Gastrocnemius medialis (tissue), 4 donors: Measurements from ENCODE around the gene SLC2A3.

Source experiments
- CTCF ChIP-seq, 5 experiments: fragments of 450-650 bp in 3 of 5; fragments of 200-600 bp in 2 of 5; sonication (generic) in 2 of 5; IDR thresholded peaks in 4 of 5; conservative IDR thresholded peaks in 1 of 5; 1 replicate in 4 of 5; 2 replicates in 1 of 5; pipeline ENCODE4 v1.5.1; 2016 to 2019; ENCODE audit warnings: antibody characterized with exemption in 5 of 5, mild to moderate bottlenecking in 3 of 5, moderate library complexity in 3 of 5
- POLR2A ChIP-seq, 2 donors: fragments of 450-650 bp; IDR thresholded peaks; one replicate each; pipeline ENCODE4 v1.6.1; 2017; ENCODE audit warnings: antibody characterized with exemption in 2 of 2, mild to moderate bottlenecking in 2 of 2, moderate library complexity in 2 of 2

GRCh38 chr12:7934889-7935492 is 996 bp downstream of the SLC2A3 start:
- TF ChIP-seq POLR2A (IDR thresholded peaks at IDR 0.05) (no peak), CTCF (IDR thresholded peaks at IDR 0.05 in 4 of 5, conservative IDR thresholded peaks at IDR 0.05 in 1 of 5) (no peak)
